Naive thymus-derived CD4-positive, alpha-beta T cell (primary cell): ENCODE data around the gene GPC1. TPM values are rescaled to one million over a fixed set of nuclear protein-coding genes. Genes with fewer than 3 reads are reported as not detected.

Experiments used
- ATAC-seq: fragments of 150-1000 bp; cut with Tn5 transposase; 2 replicates; pipeline ENCODE4 v1.10.0; 2021; ENCODE audit warnings: mild to moderate bottlenecking, moderate library complexity
- CTCF ChIA-PET: fragments of 350-600 bp; sonication (Branson Sonifier 250); formaldehyde crosslinking; loops from one replicate; lab custom pipeline; 2021; ENCODE audit warnings: antibody characterized with exemption; lab: Charles Lee
- POLR2A ChIA-PET: fragments of 350-600 bp; sonication (Branson Sonifier 250); formaldehyde crosslinking; loops from one replicate; lab custom pipeline; 2021; ENCODE audit warnings: antibody characterized with exemption, inconsistent platforms; lab: Charles Lee
- DNase-seq, 9 donors: peaks; one replicate each; pipeline versions ENCODE4 v3.0.0 to v3.0.0-alpha.2; 2020 to 2022; ENCODE audit warnings: mixed read lengths in 1 of 9
- H3K27ac ChIP-seq: one replicate; pipeline ENCODE4 v1.7.0; 2013; ENCODE audit warnings: mild to moderate bottlenecking, low read depth, low read length, moderate library complexity
- H3K27me3 ChIP-seq, 2 donors: one replicate each; pipeline ENCODE4 v1.7.0; 2013; ENCODE audit warnings: low read length in 2 of 2, mild to moderate bottlenecking in 2 of 2, moderate library complexity in 2 of 2; ENCODE audit not compliant: control insufficient read depth in 2 of 2, insufficient read depth in 2 of 2
- H3K36me3 ChIP-seq, 3 experiments: 1 replicate in 2 of 3; 2 replicates in 1 of 3; pipeline ENCODE4 v1.7.0; 2013; ENCODE audit warnings: low read length in 3 of 3, mild to moderate bottlenecking in 3 of 3, moderate library complexity in 1 of 3; ENCODE audit not compliant: insufficient read depth in 3 of 3, control insufficient read depth in 2 of 3
- H3K4me1 ChIP-seq, 2 donors: one replicate each; pipeline ENCODE4 v1.7.0; 2013; ENCODE audit warnings: low read length in 2 of 2, mild to moderate bottlenecking in 2 of 2, moderate library complexity in 1 of 2; ENCODE audit not compliant: control insufficient read depth in 2 of 2, insufficient read depth in 2 of 2
- H3K4me3 ChIP-seq: 2 replicates; pipeline ENCODE4 v1.7.0; 2013; ENCODE audit warnings: mild to moderate bottlenecking, low read length
- H3K9me3 ChIP-seq, 3 experiments: 1 replicate in 2 of 3; 2 replicates in 1 of 3; pipeline ENCODE4 v1.7.0; 2013; ENCODE audit warnings: low read length in 3 of 3; ENCODE audit not compliant: control insufficient read depth in 2 of 3
- H3K27ac Mint-ChIP-seq, 9 donors: one replicate each; pipeline ENCODE4 v1.8.0; 2020 to 2022; ENCODE audit warnings: mixed read lengths in 9 of 9, mild to moderate bottlenecking in 8 of 9, moderate library complexity in 5 of 9, inconsistent platforms in 2 of 9
- H3K27me3 Mint-ChIP-seq, 5 donors: one replicate each; pipeline ENCODE4 v1.8.0; 2021 to 2022; ENCODE audit warnings: mixed read lengths in 5 of 5, mild to moderate bottlenecking in 1 of 5
- H3K36me3 Mint-ChIP-seq, 5 donors: one replicate each; pipeline ENCODE4 v1.8.0; 2020 to 2022; ENCODE audit warnings: mixed read lengths in 5 of 5, mild to moderate bottlenecking in 3 of 5, inconsistent platforms in 1 of 5
- H3K4me1 Mint-ChIP-seq, 7 donors: one replicate each; pipeline ENCODE4 v1.8.0; 2020 to 2022; ENCODE audit warnings: mixed read lengths in 7 of 7, mild to moderate bottlenecking in 3 of 7, inconsistent platforms in 1 of 7
- H3K4me3 Mint-ChIP-seq, 10 donors: one replicate each; pipeline ENCODE4 v1.8.0; 2020 to 2022; ENCODE audit warnings: mild to moderate bottlenecking in 10 of 10, mixed read lengths in 10 of 10, moderate library complexity in 6 of 10, inconsistent platforms in 2 of 10
- H3K9me3 Mint-ChIP-seq, 11 donors: one replicate each; pipeline ENCODE4 v1.8.0; 2020 to 2022; ENCODE audit warnings: mixed read lengths in 11 of 11, mild to moderate bottlenecking in 4 of 11, inconsistent platforms in 1 of 11, moderate library complexity in 1 of 11
- intact Hi-C, 2 donors: fragments of 100-400 bp; cut with micrococcal nuclease; formaldehyde crosslinking; loops; one replicate each; pipeline ENCODE4 v1.15.1; 2023
- polyA plus RNA-seq, 2 donors: library from polyadenylated mRNA; unstranded; fragments of 300-500 nt; fragmentation: Illumina TruSeq; gene quantifications; one replicate each; pipeline ENCODE4 v1.2.3, GENCODE V29; 2021
- total RNA-seq, 6 experiments: library from RNA in 5 of 6; stranded (reverse) in 5 of 6; gene quantifications; 1 replicate in 5 of 6; 2 replicates in 1 of 6; pipeline ENCODE4 v1.2.3 and lab custom pipeline; 2021 to 2026

Gene GPC1
- total and polyA plus RNA-seq, 7 experiments from 2014 or later: 0.08 to 4.5 (median 0.68) TPM; not detected in 1

GRCh38 chr2:240437861-240438809, 2.7 kb downstream of the GPC1 start:
- peak overlapping the region in 1 of 9 donors; percentile 74 for H3K27ac Mint-ChIP-seq
- peaks cover 0 to 11% (median 4%) of the 10 kb centered on the region in 7 donors for H3K4me1 Mint-ChIP-seq
- CTCF ChIA-PET: no interaction called here
- no peaks in the 10 kb centered on the region for H3K36me3 Mint-ChIP-seq
- ATAC-seq (peak; percentile 55), DNase-seq (peak; percentile 32 to 79 (median 65))
- no peak overlapping the region for H3K4me3 ChIP-seq
- peaks cover 0 to 6% of the 10 kb centered on the region in 2 donors for H3K4me1 ChIP-seq
- H3K36me3 ChIP-seq: no peaks in the 10 kb centered on the region
- intact Hi-C loops: loop anchor here (1.0 to 10.0 kb wide), 8 partner anchors 36 to 1294 kb away; partner anchors contain the start of genes COPS9 (in 1 of the 2) and D2HGDH (in 1 of the 2)
- no peak overlapping the region for H3K27ac ChIP-seq
- no peaks in the 10 kb centered on the region for H3K9me3 ChIP-seq
- peak overlapping the region in 4 of 10 donors; percentile 7 to 67 (median 20) for H3K4me3 Mint-ChIP-seq
- POLR2A ChIA-PET: no interaction called here
- no peaks in the 10 kb centered on the region for H3K9me3 Mint-ChIP-seq
- peaks cover 0 to 12% of the 10 kb centered on the region in 2 donors for H3K27me3 ChIP-seq
- H3K27me3 Mint-ChIP-seq: peaks cover 9 to 22% (median 15%) of the 10 kb centered on the region in 5 donors

DNA sequence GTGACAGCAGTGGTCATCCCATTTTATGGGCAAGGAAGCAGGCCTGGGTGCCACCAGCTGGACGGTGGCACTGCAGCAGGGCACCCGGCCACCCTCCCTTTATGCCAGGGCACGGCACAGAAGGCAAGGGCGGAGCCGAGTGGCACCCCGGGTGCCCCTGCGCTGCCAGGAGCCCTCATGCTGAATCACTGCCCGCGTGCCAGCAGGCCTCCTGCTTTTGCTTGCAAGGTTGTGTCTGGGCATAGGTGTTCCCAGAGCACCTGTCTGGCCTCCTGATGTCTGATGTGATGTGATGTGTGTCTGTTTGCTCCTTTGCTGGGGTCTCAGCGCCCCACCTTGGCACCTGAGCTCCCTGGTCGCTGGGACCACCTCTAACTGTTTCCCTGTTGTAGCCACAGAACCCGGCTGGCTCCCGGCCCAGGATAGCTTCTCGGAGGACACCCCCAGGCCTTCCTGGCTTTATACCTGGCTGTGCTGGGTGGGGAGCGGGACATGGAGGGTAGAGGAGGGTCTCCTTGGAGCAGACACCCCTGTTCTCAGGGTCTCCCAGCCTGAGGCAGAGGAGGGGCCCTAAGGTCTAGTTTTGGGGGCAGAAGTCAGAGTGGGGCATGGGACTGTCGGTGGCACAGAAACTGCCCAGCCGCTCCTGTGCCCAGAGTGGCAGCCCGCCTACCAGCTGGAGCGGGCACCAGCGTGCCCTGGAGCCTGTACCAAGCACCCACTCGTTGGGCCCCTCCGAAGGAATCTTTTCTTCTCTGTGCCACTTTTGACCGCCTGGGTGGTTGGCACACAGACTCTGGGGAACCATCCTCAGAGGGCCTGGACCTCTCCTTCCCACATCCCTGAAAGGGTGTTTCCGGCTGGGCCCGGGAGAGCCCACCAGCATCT, 3.6 kb downstream of the GPC1 start:
- peaks cover 0 to 6% of the 10 kb centered on the region in 2 donors for H3K4me1 ChIP-seq
- H3K36me3 Mint-ChIP-seq: no peaks in the 10 kb centered on the region
- H3K27me3 Mint-ChIP-seq: peaks cover 6 to 22% (median 13%) of the 10 kb centered on the region in 5 donors
- DNase-seq: peak in 1 of 9 donors; percentile 4
- H3K36me3 ChIP-seq: no peaks in the 10 kb centered on the region
- ATAC-seq: no peak
- CTCF ChIA-PET: interaction anchor here (0.6 to 1.0 kb wide), 2 partner anchors 13 to 338 kb away, joined by 3 read pairs; no protein-coding TSS in a partner anchor
- H3K27ac ChIP-seq: no peak overlapping the region
- POLR2A ChIA-PET: no interaction called here
- H3K4me3 ChIP-seq: no peak overlapping the region
- no peak overlapping the region for H3K4me3 Mint-ChIP-seq
- intact Hi-C loops: loop anchor here (1.0 to 10.0 kb wide), 8 partner anchors 37 to 1293 kb away; partner anchors contain the start of genes COPS9 (in 1 of the 2) and D2HGDH (in 1 of the 2)
- H3K27ac Mint-ChIP-seq: no peak overlapping the region
- peaks cover 0 to 8% (median 4%) of the 10 kb centered on the region in 7 donors for H3K4me1 Mint-ChIP-seq
- peaks cover 0 to 12% of the 10 kb centered on the region in 2 donors for H3K27me3 ChIP-seq
- no peaks in the 10 kb centered on the region for H3K9me3 ChIP-seq
- H3K9me3 Mint-ChIP-seq: no peaks in the 10 kb centered on the region

- no peak overlapping the region for H3K4me3 Mint-ChIP-seq
- no peaks in the 10 kb centered on the region for H3K9me3 Mint-ChIP-seq
- ATAC-seq (no peak), DNase-seq (peak in 1 of 9 donors; percentile 3)
- Histone ChIP-seq H3K27ac (no peak overlapping the region), H3K4me3 (no peak overlapping the region), H3K27me3 (peaks cover 0 to 12% of the 10 kb centered on the region in 2 donors), H3K36me3 (no peaks in the 10 kb centered on the region), H3K4me1 (peaks cover 0 to 6% of the 10 kb centered on the region in 2 donors), H3K9me3 (no peaks in the 10 kb centered on the region)
- ChIA-PET CTCF (interaction anchor here (1.0 kb wide), 1 partner anchor 14 kb away, joined by 3 read pairs; no protein-coding TSS in a partner anchor), POLR2A (no interaction called here)
- H3K27ac Mint-ChIP-seq: no peak overlapping the region
- no peaks in the 10 kb centered on the region for H3K36me3 Mint-ChIP-seq
- H3K27me3 Mint-ChIP-seq: peaks cover 6 to 20% (median 13%) of the 10 kb centered on the region in 5 donors
- H3K4me1 Mint-ChIP-seq: peaks cover 0 to 5% (median under 1%) of the 10 kb centered on the region in 7 donors
- intact Hi-C loops: loop anchor here (2.0 to 10.0 kb wide), 5 partner anchors 37 to 1293 kb away; partner anchors contain the start of gene D2HGDH (in 1 of the 2)
Observed at GRCh38 chr2:240439698-240440151, 4.3 kb downstream of the GPC1 start.

DNA sequence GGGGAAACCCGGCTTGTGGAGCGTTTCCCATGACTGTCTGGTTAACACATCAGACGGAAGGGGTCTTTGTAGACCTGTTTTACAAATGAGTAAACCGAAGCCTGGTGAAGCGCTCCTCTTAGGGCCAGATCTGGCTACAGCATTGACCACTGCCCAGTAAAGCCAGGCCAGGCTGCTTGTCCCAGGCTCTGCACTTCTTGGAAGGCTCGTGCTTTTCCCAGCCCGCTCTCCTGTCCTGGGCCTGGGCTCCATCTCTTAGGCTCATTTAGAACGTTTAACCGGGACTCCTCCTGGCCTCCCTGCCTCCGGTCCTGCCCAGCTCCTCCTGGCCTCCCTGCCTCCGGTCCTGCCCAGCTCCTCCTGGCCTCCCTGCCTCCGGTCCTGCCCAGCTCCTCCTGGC, 4.8 kb downstream of the GPC1 start:
- Histone ChIP-seq H3K27ac (no peak overlapping the region), H3K4me3 (no peak overlapping the region), H3K27me3 (peaks cover 0 to 12% of the 10 kb centered on the region in 2 donors), H3K9me3 (no peaks in the 10 kb centered on the region), H3K36me3 (no peaks in the 10 kb centered on the region), H3K4me1 (peaks cover 0 to 6% of the 10 kb centered on the region in 2 donors)
- CTCF ChIA-PET: interaction anchor here (1.0 kb wide), 1 partner anchor 15 kb away, joined by 3 read pairs; no protein-coding TSS in a partner anchor
- peak in 1 of 9 donors; percentile 1 for DNase-seq
- no peaks in the 10 kb centered on the region for H3K36me3 Mint-ChIP-seq
- H3K4me1 Mint-ChIP-seq: peaks cover 0 to 4% (median 0%) of the 10 kb centered on the region in 7 donors
- intact Hi-C loops: no loop called here
- no peak overlapping the region for H3K4me3 Mint-ChIP-seq
- no peak for ATAC-seq
- no peaks in the 10 kb centered on the region for H3K9me3 Mint-ChIP-seq
- peaks cover 6 to 19% (median 13%) of the 10 kb centered on the region in 5 donors for H3K27me3 Mint-ChIP-seq
- POLR2A ChIA-PET: no interaction called here
- H3K27ac Mint-ChIP-seq: no peak overlapping the region

- H3K27me3 Mint-ChIP-seq: peaks cover 6 to 19% (median 13%) of the 10 kb centered on the region in 5 donors
- no peak overlapping the region for H3K4me3 ChIP-seq
- H3K4me3 Mint-ChIP-seq: no peak overlapping the region
- no peaks in the 10 kb centered on the region for H3K9me3 ChIP-seq
- peaks cover 0 to 12% of the 10 kb centered on the region in 2 donors for H3K27me3 ChIP-seq
- no peaks in the 10 kb centered on the region for H3K36me3 Mint-ChIP-seq
- DNase-seq (no peak), ATAC-seq (no peak)
- H3K36me3 ChIP-seq: no peaks in the 10 kb centered on the region
- H3K27ac ChIP-seq: no peak overlapping the region
- ChIA-PET CTCF (interaction anchor here (1.4 kb wide), 1 partner anchor 208 kb away, joined by 3 read pairs; no protein-coding TSS in a partner anchor), POLR2A (no interaction called here)
- H3K9me3 Mint-ChIP-seq: no peaks in the 10 kb centered on the region
- intact Hi-C loops: no loop called here
- H3K4me1 ChIP-seq: peaks cover 0 to 6% of the 10 kb centered on the region in 2 donors
- H3K4me1 Mint-ChIP-seq: peaks cover 0 to 4% (median 0%) of the 10 kb centered on the region in 7 donors
- H3K27ac Mint-ChIP-seq: no peak overlapping the region
Observed at GRCh38 chr2:240440704-240441320, 5.3 kb downstream of the GPC1 start.
